ENCODE results near the gene MTA1.

MTA1 gene

DNA sequence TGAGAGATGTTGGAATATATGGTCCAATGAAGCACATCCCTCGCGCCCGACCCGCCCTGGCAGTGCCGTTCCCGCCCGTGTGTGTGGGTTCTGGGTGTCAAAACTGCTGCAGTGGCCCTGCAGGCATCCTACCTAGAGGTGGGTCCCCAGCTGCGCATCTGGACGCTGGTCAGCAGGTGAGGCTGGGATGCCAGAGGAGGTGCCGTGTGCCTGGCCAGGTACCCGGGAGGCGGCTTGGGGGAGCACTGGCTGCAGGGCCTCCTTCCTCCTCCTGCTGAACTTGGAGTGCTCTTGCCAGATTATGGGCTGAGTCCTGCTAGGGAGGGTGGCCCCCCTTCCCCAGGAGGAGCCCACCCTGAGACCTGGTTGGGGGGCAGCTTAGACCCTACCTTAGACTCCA is 5.2 kb downstream of the MTA1 start:
- DNase-seq (ENCODE audit: low spot score) = no peak

DNA sequence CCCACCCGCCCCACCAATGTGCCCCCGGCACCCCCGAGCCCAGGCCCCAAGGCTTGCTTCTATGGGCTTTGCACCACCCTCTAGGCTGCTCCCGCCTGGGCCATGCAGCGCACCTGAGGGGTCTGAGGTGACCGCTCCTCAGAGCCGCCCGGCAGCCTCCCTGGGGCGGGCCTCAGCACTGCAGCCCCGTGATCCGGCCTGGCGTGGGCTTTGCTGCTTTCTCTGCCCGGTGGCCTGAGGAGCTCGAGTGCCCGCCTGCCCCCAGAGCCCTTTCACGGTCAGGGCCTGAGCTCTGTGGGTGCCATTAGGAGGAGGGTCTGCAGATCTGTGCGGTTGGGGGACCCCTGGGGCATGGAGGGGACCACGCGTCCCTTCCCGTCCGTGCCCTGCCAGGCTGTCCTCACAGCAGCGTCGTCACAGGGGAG is 6.2 kb downstream of the MTA1 start:
- DNase-seq (ENCODE audit: low spot score) = no peak

DNA sequence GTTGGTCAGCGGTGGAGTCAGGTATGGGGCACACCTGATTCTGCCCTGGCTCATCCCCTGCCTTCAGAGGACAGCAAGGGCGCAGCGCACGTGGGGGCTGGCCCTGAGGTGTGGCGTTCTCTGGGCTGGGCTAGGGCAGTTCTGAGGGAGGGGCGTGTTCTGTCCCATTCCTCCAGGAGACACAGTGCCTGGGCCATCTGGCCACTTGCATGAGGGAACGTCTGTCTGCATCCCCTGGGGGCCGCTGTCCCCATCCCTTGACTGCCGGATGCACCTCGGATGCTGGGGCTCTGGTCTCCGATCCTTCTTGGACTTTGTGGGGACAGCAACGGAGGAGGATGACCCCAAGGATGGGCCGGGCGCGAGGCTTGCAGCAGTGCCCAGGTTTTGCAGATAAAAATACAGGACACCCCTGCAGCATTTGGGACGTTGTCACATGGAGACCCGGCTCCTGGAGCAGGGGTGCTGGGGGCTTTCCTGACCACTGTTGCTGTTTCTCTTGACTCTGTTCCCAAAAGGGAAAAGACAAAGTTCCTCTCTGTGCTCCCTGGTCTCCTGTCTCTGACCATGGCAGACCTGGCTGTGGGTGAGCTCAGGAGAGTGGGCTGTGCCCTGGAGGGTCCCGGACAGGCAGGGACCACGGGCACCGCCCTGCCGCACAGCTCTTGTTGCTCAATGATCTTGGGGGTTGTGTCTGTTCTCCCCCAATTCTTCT is 6.9 kb downstream of the MTA1 start:
- no peak for DNase-seq (ENCODE audit: low spot score)

DNA sequence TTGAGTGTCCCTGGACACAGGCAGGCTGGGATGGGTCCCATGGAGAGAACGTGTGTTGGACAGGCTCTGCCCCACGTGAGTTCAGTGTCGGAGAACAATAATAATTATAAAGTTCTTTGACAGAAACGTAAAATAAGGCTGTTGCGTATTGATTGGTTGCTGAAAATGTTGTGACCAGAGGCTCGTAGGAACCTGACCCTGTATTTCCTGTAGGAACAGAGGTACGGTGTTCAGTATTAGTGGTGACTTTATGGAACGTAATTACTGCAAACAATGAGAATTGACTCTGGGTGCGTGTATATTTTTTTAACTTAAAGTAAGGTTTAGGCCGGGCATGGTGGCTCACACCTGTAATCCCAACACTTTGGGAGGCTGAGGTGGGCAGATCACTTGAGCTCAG is 7.8 kb downstream of the MTA1 start:
- no peak for DNase-seq (ENCODE audit: low spot score)

DNA sequence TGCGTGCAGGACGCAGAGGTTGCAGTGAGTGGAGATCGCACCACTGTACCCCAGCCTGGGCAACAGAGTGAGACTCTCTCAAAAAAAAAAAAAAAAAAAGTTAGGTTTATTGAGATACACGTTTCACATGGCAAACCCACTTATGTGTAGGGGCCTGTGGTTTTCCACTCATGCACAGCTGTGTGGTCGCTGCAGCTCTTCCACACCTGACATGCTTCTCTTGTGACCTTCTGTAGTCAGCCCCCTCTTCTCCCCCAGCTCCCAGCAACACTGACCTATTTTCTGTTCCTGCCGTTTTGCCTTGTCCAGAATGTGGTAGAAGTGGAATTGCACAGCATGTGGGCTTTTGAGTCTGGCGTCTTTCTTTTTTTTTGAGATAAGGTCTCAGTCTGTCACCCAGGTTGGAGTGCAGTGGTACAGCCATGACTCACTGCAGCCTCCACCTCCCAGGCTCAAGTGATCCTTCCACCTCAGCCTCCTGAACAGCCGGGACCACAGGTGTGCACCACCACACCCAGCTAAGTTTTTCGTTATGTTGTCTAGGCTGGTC is 8.4 kb downstream of the MTA1 start:
- DNase-seq (ENCODE audit: low spot score) = no peak

DNA sequence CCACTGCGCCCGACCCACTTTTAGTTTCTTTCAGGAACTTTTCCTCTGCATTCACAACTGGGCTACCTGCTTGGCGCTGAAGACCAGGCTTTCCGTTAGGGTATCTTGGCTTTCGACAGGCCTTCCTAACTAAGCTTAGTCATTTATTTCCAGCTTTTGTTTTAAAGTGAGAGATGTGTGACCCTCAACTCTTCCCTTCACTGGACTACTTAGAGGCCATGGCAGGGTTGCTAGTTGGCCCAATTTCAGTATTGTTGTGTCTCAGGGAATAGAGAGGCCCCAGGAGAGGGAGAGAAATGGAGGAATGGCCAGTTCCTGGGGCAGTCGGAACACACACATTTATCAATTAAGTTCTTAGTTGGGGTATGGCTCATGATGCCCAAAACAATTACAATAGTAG is 10.4 kb downstream of the MTA1 start:
- DNase-seq (ENCODE audit: low spot score) = no peak

DNA sequence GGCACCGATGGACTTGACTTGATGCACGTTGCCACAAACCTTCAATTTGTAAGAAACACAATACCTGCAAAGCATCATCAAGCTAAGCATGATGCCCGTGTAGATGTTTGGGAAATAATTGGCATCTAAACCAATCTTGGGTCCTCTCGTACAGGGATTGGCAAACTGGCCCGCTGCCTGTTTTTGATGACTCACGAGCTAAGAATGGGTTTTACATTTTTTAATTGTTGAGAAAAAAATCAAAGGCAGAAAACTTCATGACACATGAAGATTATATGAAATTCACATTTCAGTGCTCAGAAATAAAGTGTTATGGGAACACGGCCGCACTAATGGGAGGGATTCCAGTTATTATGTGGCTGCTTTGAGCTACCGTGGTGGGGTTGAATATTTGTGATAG is 10.9 kb downstream of the MTA1 start:
- DNase-seq (ENCODE audit: low spot score) = peak; percentile 80

DNA sequence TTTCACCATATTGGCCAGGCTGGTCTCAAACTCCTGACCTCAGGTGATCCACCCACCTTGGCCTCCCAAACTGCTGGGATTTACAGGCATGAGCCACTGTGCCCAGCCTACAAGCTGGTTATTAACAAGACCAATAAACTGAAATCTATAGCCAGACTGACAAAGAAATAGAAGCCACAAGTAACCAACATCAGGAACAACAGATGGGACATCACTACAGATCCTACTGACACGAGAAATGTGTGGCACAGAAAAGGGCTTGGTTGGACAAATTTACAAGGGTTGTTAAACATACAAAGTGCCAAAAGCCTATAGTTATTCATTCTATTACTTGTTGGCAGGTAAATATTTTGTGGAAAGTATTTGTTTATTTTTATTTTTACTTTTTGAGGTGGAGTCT is 11.6 kb downstream of the MTA1 start:
- DNase-seq (ENCODE audit: low spot score) = no peak

DNA sequence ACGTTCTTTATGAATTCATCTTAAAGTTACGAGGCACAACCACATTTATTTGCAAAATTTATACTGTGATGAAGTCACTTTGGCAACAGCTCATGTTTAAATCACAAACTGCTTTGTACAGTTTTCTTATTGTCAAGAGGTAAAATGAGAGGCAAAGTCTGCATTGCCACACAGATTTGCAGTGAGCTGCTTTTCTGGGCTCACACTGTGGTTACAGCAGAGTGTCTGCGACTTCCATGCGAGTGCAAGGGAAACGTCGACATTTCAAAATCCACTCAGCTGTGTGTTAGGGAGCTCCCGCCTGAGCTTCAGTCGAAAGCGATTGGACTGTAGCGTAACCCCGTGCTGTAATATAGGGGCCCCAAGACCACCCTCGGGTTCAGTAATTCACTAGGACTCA is 13.0 kb downstream of the MTA1 start:
- no peak for DNase-seq (ENCODE audit: low spot score)

DNA sequence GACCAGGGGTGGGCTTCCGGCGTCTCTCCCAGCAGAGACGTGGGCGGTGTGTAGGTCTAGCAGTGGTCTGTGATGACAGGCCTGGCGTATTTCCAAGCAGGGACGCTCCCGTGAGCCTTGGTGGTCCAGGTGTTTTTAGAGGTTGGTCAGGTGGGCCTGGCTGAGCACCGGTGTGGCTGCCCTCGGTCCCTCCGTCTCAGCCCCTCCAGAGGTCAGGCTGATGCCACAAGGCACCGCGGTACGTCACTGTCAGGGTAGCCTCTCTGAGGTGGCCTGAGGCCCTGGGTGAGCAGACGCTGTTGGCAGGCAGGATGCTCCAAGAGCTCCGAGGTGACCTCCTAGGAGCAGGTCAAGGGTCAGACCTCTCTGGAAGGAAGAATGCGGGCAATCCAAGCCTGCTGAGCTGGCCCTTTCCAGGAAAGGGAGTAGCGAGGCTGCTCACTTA is 13.6 kb downstream of the MTA1 start:
- DNase-seq (ENCODE audit: low spot score) = no peak

DNA sequence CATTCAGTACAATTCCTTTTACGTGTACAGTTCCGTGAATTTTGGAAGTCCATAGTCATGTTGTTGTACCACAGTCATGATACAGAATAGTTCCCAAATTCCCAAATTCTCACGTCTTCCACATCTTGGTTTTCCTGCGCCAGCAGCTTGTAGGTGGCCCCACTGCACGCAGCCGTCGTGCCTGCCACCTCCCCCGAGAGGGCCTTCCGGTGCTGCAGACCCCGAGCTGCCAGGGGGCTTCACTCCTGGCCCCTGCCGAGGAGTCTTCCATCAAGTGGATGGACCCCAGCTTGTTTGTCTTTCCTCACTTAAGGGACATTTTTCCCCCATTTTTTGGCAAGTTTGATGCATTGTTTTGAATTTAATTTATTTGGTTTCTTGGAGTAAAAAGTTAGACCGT is 16.8 kb downstream of the MTA1 start:
- no peak for DNase-seq (ENCODE audit: low spot score)

DNA sequence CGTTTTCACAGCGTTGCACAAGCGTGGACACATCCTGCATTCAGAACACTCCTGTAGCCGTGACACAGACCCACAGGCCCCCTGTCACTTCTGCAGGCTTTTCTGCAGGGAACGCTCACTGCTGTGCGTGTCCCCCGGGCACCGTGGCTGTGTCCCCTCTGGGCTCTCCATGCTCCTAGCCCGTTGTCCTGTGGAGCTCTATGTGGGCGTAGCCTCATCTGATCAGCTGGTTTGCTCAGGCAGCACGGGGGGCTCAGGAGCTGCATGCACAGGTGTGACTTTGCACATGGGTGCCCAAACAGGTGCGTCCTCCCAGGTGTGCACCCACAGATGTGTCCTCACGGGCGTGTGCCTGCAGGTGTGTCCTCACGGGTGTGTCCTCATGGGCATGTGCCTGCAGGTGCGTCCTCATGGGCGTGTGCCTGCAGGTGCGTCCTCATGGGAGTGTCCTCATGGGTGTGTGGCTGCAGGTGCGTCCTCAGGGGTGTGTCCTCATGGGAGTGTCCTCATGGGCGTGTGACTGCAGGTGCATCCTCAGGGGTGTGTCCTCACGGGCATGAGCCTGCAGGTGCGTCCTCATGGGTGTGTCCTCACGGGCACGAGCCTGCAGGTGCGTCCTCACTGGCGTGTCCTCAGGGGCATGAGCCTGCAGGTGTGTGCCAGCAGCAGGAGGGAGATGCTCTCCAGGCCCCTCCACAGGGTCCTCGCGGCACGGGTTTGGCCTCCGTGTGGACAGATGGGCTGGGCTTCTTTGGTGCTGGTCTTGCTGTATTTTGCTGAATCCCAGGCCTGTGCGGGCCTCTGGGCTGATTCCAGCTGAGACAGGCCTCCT is 17.5 kb downstream of the MTA1 start:
- DNase-seq (ENCODE audit: low spot score) = no peak

DNA sequence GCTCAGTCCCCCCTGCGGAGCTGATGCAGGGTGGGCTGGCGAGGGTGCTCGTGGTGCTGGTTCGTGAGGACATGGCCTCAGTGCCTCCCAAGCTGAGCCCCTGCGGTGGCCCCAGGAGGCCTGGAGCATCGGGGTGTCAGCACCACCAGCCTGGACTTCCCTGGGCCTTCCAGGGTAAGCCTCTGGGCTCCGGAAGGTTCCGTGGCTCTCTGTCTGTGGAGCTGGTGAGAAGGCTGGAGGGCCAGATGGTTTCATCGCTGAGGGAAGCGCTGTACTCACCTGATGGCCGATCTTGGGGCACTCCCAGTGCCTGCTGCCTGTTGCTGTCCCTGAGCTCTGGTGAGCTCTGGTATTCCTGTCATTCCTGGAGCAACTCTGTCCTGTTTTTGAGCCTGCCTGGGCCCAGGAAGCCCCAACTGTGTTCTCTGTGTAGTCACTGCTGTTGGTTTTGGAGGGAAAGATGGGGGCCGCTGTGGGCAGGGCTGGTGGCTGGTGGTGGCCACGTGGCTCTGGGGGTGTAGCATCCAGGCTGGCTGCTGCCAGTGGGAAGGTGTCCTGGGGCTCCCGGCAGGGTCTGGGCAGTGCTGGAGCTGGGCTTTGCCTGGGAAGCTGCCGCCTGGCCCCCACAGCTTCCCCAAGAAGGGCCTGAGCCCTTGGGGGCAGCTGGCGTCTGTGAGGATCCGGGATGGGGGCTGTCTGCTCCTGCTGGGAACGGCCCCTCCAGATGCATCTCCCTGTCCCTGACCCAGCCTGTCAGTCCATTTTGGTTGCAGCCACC is 18.3 kb downstream of the MTA1 start:
- DNase-seq (ENCODE audit: low spot score) = no peak

DNA sequence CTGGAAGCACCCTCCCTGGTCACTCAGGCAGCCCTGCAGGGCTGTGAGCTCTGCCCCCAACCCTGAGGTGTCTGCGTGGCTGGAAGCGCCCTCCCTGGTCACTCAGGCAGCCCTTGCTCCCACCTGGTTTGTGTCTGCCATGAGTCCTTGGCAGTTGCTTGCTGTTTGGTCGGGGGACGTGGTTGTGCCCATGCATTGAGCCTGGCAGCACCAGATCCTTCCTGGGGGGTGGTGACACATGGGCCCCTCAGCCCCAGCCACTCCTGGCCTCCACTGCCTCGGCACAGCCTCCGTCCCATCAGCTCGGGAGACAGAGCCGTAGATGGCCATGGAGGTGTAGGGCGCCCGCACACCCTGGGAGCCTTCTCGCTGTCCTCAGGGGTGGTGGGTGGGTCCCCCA is 19.6 kb downstream of the MTA1 start:
- DNase-seq (ENCODE audit: low spot score) = no peak

DNA sequence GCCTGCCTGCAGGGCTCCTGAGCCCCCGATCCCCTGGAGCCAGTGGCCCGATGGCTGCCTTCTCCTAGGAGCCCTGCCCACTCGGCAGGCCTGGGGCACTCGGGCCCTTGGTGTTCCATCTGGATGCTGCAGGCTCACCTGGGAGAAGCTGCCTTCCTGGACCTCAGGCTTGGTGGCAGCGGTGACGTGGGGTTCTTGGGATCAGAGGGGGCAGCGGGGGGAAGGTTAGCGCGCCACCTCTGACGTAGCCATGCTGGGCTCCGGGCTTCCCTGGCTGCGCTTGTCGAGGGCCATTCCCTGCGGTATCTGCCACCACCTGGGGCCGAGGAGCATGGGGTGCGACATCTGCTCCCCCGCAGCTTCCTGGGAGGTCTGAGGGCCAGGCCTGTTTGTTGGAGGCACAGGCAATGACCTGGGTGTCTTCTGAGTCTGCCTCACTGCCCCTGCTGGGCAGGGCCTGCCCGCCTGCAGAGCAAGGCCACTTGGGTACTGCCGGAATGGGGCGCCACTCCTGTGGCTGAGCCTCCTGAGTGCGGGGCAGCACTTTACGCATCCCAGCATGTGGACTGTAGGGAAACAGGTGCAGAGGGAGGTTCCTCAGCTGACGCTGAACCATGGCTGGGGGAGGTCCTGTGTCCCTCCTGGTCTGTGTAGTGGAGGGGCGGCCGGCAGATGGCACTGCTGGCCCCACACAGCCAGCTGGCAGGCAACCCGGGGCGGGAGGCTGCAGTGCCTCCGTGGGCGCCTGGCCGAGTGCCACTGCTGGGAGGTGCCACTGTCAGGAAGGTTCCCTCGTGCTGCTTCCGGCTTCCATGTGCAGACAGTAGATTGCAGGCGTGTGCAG is 20.3 kb downstream of the MTA1 start:
- peak; percentile 47 for DNase-seq (ENCODE audit: low spot score)

DNA sequence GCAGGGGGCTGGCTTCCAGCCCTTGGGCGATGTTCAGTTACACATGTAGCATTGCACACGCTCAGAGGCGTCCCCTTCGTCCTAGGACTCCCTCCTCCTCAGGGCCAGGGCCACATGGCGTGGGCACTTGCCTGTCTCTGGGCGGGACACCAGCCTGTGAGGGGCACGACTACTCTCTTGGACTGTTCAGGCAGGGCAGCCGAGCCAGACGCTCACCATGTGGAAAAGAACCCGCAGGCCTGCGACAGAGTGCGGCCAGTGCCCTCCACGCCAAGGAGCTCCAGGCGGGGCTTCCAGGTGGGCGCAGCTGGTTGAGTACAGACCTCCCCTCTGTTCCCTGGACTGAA is 20.9 kb downstream of the MTA1 start:
- no peak for DNase-seq (ENCODE audit: low spot score)

DNA sequence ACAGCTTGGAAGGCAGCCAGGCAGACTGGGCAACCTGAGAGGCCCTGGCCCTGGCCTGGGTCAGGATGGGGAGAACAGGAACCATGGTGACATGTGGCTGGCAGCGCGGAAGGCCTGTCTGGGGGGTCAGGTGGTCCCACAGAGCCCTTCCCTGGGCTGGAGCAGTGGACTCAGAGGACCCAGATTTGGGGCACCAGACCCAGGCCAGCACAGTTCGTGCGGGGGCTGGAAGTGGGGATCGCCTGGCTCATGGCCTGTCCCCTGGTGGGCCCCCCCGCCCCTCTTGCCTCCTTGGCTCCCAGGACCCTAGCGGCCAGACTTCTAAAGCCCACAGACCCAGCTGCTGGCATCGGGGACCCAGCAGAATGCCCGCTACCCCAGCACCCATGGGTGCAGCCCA is 21.4 kb downstream of the MTA1 start:
- no peak for DNase-seq (ENCODE audit: low spot score)

DNA sequence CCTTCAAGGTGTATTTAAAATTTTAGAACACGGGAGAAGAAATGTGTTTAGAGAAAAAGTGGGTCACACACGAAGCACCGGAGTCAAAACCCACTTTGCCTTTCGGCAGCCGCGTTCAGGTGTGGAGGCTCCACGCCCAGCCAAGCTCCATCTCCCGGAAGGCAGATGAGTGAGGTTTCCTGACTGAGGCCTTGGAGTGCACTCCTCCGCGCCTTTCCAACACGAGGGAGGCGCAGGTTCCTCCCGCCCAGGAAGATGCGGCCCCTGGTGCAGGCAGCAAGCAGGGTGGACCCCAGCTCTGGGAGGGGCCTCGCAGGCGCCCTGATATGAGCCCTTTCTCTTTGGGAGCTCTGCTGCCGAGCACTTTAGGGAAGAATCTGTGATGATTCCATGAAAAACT is 22.5 kb downstream of the MTA1 start:
- DNase-seq (ENCODE audit: low spot score) = no peak

DNA sequence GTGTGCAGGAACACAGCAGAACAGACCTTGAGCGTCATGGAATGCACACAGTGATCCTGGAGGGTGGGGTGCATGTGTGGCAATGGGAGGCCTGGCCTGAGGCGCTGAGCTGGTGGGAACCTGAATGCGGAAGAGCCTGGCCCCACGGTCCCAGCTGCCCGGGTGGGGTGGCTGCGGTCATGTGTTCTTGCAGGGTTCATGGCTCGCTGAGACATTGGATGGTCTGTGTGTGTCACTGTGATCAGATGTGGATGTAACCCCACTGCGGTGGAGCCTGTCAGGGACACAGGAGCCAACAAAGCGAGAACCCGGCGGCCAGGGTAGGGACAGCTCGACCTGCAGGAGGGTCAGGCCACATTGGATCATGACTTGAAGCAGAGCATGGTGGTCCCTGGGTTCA is 23.2 kb downstream of the MTA1 start:
- no peak for DNase-seq (ENCODE audit: low spot score)

DNA sequence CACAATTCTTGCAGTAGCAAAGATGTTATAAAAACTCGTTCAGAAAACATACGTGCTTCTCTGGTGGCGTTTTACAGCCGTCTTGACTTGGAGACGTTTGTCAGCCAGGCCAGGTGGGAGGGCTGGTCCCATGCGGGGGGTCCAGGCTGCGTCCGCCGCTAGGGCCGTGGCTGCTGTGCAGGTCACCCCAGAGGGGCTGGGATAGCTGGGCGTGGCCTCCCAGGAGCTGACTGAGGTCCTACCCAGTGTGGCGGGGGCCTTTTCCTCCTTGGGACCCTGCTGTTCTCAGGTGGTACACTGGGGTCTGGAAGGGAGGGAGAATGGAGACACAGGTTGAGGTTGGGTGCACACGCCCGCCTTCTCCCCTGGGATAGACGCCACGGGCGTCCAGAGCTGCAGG is 25.2 kb downstream of the MTA1 start:
- DNase-seq (ENCODE audit: low spot score) = no peak

DNA sequence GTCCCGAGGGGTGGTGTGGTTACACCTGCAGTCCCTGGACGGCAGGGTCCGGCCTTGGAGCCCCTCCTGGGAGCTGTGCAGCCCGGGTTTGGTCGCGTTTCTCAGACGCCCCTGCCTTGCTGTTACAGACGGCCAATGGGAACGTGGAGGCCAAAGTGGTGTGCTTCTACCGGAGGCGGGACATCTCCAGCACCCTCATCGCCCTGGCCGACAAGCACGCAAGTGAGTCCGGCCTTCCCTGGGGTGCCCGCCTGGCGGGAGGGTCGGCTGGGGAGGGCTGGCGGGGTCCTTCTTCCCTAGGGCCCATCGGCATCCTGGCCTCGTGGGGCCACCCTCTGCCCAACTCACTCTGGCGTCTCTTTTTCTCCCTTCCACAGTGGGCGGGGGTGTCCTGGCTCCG is 25.7 kb downstream of the MTA1 start:
- no peak for DNase-seq (ENCODE audit: low spot score)
